HG02642 (cell line): ENCODE results near the gene MST1.

Experiments used
- ATAC-seq: cut with Tn5 transposase; IDR thresholded peaks from one replicate; pipeline ENCODE4 v1.9.1; 2021; ENCODE audit warnings: mild to moderate bottlenecking; ENCODE audit not compliant: unreplicated experiment, poor library complexity

Gene MST1

GRCh38 chr3:49662720-49663413 is 26.4 kb downstream of the MST1 start:
- no peak for ATAC-seq

DNA sequence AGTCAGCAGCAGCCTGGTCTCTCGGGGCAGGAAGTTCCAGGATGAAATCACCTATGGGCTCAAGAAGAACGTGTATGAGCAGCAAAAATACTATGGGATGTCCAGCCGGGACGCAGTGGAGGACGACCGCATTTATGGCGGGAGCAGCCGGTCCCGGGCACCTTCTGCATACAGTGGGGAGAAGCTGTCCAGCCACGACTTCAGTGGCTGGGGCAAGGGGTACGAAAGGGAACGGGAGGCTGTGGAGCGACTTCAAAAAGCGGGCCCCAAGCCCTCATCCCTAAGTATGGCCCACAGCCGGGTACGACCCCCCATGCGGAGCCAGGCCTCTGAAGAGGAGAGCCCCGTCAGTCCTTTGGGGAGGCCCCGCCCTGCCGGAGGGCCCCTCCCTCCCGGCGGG is 27.3 kb downstream of the MST1 start:
- no peak for ATAC-seq

- no peak for ATAC-seq
Observed at GRCh38 chr3:49661281-49661680, 28.0 kb downstream of the MST1 start.

DNA sequence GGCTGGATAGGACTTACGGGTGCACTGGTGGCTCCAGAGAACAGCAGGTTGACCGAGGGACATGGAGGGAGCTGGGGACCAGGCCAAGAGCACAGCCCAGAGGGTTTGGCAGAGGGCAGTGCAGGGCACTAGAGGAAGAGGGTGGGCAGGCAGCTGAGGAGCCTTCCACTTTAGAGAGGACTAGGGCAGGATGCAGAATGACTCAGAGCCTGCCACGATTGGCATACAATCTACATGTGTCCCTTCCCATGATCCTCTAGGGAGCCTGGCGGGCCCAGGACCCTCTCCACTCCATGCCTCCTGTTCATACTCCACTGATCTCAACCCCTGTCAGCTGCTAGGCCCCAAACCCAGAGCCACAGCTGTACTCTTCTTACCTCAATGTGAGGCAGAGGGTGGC is 29.5 kb downstream of the MST1 start:
- ATAC-seq: no peak

GRCh38 chr3:49658711-49659110 is 30.6 kb downstream of the MST1 start:
- no peak for ATAC-seq

GRCh38 chr3:49657208-49657915 is 31.9 kb downstream of the MST1 start:
- ATAC-seq: no peak

DNA sequence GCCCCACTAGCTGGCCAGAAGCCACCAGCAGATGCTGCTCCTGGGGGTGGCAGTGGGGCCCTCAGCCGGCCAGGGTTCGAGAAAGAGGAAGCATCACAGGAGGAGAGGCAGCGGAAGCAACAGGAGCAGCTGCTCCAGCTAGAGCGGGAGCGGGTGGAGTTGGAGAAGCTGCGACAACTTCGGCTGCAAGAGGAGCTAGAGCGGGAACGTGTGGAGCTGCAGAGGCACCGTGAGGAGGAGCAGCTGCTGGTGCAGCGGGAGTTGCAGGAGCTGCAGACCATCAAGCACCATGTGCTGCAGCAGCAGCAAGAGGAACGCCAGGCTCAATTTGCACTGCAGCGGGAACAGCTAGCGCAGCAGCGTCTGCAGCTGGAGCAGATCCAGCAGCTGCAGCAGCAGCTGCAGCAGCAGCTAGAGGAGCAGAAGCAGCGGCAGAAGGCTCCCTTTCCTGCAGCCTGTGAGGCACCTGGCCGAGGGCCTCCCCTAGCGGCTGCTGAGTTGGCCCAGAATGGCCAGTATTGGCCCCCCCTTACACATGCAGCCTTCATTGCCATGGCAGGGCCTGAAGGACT is 32.6 kb downstream of the MST1 start:
- no peak for ATAC-seq

DNA sequence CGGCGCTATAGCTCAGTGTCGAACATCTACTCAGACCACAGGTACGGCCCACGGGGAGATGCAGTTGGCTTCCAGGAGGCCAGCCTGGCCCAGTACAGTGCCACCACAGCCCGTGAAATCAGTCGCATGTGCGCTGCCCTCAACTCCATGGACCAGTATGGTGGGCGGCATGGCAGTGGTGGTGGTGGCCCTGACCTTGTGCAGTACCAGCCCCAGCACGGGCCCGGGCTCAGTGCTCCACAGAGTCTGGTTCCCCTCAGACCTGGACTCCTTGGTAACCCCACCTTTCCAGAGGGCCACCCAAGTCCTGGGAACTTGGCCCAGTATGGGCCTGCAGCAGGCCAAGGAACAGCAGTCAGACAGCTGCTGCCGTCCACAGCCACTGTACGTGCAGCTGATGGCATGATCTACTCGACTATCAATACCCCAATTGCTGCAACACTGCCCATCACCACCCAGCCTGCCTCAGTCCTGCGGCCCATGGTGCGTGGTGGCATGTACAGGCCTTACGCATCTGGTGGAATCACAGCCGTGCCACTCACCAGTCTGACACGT is 33.5 kb downstream of the MST1 start:
- ATAC-seq: no peak

DNA sequence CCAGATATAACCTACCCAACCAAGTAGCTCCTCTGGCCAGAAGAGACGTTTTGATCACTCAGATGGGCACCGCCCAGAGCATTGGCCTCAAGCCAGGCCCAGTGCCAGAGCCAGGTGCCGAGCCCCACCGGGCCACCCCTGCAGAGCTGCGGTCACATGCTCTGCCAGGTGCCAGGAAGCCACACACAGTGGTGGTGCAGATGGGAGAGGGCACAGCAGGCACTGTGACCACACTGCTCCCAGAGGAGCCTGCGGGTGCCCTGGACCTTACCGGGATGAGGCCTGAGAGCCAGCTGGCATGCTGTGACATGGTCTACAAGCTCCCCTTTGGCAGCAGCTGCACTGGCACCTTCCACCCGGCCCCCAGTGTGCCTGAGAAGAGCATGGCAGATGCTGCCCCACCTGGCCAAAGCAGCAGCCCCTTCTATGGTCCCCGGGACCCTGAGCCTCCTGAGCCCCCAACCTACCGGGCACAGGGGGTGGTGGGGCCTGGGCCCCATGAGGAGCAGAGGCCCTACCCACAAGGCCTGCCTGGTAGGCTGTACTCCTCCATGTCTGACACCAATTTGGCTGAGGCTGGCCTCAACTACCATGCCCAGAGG is 34.2 kb downstream of the MST1 start:
- no peak for ATAC-seq

DNA sequence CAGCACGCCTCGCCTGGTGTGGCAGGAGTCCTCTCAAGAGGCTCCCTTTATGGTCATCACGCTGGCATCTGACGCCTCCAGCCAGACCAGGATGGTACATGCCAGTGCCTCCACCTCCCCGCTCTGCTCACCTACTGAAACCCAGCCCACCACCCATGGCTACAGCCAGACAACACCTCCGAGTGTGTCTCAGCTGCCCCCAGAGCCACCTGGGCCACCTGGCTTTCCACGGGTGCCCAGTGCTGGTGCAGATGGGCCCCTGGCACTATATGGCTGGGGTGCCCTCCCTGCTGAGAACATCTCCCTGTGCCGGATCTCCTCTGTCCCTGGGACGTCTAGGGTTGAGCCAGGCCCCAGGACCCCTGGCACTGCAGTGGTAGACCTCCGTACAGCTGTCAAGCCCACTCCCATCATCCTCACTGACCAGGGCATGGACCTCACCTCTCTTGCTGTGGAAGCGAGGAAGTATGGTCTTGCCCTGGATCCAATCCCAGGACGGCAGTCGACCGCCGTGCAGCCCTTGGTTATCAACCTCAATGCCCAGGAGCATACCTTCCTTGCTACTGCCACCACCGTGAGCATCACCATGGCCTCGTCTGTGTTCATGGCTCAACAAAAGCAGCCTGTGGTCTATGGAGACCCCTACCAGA is 35.0 kb downstream of the MST1 start:
- no peak for ATAC-seq

DNA sequence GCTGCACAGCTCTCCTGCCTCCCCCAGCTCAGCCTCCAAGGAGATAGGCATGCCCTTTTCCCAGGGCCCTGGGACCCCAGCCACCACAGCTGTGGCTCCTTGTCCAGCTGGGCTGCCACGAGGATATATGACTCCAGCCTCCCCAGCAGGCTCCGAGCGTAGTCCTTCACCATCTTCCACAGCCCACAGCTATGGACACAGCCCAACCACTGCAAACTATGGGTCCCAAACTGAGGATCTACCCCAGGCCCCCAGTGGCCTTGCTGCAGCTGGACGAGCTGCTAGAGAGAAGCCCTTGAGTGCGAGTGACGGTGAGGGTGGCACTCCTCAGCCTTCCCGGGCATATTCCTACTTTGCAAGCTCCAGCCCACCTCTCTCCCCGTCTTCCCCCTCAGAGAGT is 35.7 kb downstream of the MST1 start:
- no peak for ATAC-seq

GRCh38 chr3:49652903-49653415 is 36.3 kb downstream of the MST1 start:
- no peak for ATAC-seq

DNA sequence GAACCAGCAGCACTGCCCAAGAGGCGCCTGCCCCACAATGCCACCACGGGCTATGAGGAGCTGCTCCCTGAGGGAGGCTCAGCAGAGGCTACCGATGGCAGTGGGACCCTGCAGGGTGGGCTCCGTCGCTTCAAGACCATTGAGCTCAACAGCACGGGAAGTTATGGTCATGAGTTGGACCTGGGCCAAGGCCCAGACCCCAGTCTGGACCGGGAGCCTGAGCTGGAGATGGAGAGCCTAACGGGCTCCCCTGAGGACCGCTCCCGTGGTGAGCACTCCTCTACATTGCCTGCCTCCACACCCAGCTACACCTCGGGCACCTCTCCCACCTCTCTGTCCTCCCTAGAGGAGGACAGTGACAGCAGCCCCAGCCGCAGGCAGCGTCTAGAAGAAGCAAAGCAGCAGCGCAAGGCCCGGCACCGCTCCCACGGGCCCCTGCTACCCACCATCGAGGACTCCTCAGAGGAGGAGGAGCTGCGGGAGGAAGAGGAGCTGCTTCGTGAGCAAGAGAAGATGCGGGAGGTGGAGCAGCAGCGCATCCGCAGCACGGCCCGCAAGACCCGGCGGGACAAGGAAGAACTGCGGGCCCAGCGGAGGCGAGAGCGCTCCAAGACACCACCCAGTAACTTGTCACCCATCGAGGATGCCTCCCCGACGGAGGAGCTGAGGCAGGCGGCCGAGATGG is 36.9 kb downstream of the MST1 start:
- ATAC-seq: no peak

GRCh38 chr3:49650637-49651036 is 38.6 kb downstream of the MST1 start:
- no peak for ATAC-seq

DNA sequence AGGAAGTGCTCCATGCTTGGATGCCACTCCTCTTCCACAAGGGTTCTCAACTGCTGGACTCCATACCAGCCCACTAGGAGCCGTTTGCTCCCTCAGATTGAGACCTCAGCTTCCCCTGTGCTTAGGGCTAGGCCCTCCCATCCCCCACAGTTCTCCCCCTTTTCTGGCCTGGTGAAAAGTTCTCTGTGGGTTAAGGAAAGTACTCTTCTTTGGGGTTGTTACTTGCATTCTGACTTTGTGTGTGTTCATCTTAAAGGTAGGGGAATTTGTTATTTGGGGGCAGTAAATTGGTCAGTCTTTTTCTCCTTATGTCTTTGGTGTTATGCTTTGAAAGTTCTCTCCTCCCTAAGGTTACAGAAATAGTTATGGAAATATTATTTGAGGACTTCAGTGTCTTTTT is 39.1 kb downstream of the MST1 start:
- no peak for ATAC-seq

DNA sequence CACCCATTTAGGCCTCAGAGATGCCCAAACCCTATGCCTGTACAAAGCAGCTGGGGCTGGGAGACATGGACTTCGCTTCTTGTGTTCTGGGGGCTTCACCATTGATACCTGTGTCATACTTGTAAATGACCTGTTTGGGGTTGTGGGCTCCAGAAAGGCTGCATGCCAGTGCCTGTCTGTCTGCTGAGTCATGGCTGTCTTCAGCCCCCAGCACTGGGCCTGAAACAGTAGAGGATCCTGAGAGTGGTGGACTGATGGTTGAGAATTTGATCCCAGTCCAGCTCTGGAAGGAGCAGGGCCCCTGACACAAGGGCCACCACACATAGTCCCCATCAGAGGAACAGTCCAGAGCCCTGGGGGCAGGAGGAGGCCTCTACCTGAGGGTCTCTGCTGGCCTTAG is 39.7 kb downstream of the MST1 start:
- ATAC-seq: no peak

GRCh38 chr3:49648354-49649019 is 40.8 kb downstream of the MST1 start:
- ATAC-seq: no peak

GRCh38 chr3:49647741-49648140 is 41.5 kb downstream of the MST1 start:
- ATAC-seq: no peak

GRCh38 chr3:49646236-49646635 is 43.0 kb downstream of the MST1 start:
- no peak for ATAC-seq
